ENCODE results near the gene PARN. TPM values are rescaled to one million over a fixed set of nuclear protein-coding genes. Genes with fewer than 3 reads are reported as not detected.

Gene PARN
- total RNA-seq, 1 experiment from 2014 or later: 56.2 TPM

- H3K9me3 Mint-ChIP-seq: no peaks in the 10 kb centered on the region
- peaks cover 48 to 51% of the 10 kb centered on the region in 2 experiments for H3K4me1 Mint-ChIP-seq
- Histone ChIP-seq H3K27me3 (ENCODE audit: insufficient read depth, low read length) (no peaks in the 10 kb centered on the region), H3K9ac (ENCODE audit: extremely low read depth, insufficient read length, low read length) (no peak overlapping the region), H3K18ac (ENCODE audit: insufficient read length, low read depth, low read length) (no peak overlapping the region), H2AK5ac (ENCODE audit: insufficient read length, low read length) (no peak overlapping the region), H4K5ac (ENCODE audit: insufficient read length, low read depth, low read length) (no peak overlapping the region), H2BK5ac (ENCODE audit: insufficient read length, low read length) (no peak overlapping the region), H2BK12ac (ENCODE audit: insufficient read length, low read depth, low read length) (no peak overlapping the region), H2AFZ (ENCODE audit: low read length) (no peak overlapping the region), H3K23ac (ENCODE audit: insufficient read length, low read depth, low read length) (no peak overlapping the region), H3K4ac (ENCODE audit: low read depth, low read length) (no peak overlapping the region), H3K79me1 (ENCODE audit: insufficient read depth, low read depth, low read length, poor library complexity, severe bottlenecking) (no peaks in the 10 kb centered on the region), H4K20me1 (ENCODE audit: control insufficient read depth, insufficient read depth, insufficient read length) (no peaks in the 10 kb centered on the region), H3K4me1 (ENCODE audit: insufficient read depth, low read length) (0 out of 2 replicates have a peak, but pooled peaks cover 2% of the 10 kb centered on the region), H3K27ac (ENCODE audit: insufficient read length, low read depth, low read length) (no peak overlapping the region), H3K56ac (ENCODE audit: insufficient read length, low read depth, low read length) (no peak overlapping the region), H2BK15ac (ENCODE audit: low read depth, low read length) (no peak overlapping the region), H3K9me3 (ENCODE audit: control insufficient read depth, low read depth, low read length) (no peaks in the 10 kb centered on the region), H3K14ac (ENCODE audit: insufficient read depth, low read length) (0 out of 2 replicates have a peak overlapping the region, but pooled peaks have one; percentile 24), H3K79me2 (ENCODE audit: insufficient read depth, low read length) (no peaks in the 10 kb centered on the region), H3K23me2 (ENCODE audit: insufficient read length, low read depth, low read length, poor library complexity, severe bottlenecking) (no peaks in the 10 kb centered on the region), H3T11ph (ENCODE audit: low read length) (no peak overlapping the region), H4K91ac (ENCODE audit: insufficient read length, low read depth, low read length) (no peak overlapping the region), H2BK20ac (ENCODE audit: low read depth, low read length, poor library complexity, severe bottlenecking) (no peak overlapping the region), H2BK120ac (ENCODE audit: low read depth, low read length, poor library complexity, severe bottlenecking) (no peak overlapping the region), H4K8ac (replicated peaks; ENCODE audit: insufficient read length, low read depth, low read length) (no peak overlapping the region), H3K4me2 (ENCODE audit: insufficient read depth, insufficient read length, low read length) (no peak overlapping the region)
- no peak for TF ChIP-seq CTCF (conservative IDR thresholded peaks at IDR 0.05)
- no peak overlapping the region for H3K4me3 Mint-ChIP-seq
- peak overlapping the region; percentile 20 to 66 (median 23); a peak in 2 of 7 replicates for H3K27ac Mint-ChIP-seq
- WGBS (ENCODE audit: extremely low coverage, insufficient read length, low lambda C conversion rate): no CpG with 5 or more reads among the region's 7 CpGs
- peaks cover 0 to 8% (median 0%) of the 10 kb centered on the region in 3 experiments; a peak in 1 of 7 replicates for H3K36me3 Mint-ChIP-seq (ENCODE audit: insufficient read depth in 1 of 3, low read depth in 3 of 3)
- H3K27me3 Mint-ChIP-seq (ENCODE audit: low read depth): no peaks in the 10 kb centered on the region; the same call in 1 of the 2 replicates
- DNase-seq: no peak
Observed at GRCh38 chr16:14496047-14496770, 133.9 kb downstream of the PARN start.
